IMR-90 (cell line): ENCODE data around the gene SERPING1. TPM values are rescaled to one million over a fixed set of nuclear protein-coding genes. Genes with fewer than 3 reads are reported as not detected.

Experiments
- ATAC-seq: fragments of 200-7000 bp; cut with Tn5 transposase; 2 replicates; pipeline ENCODE4 v1.9.1; 2020; ENCODE audit warnings: low read depth, mild to moderate bottlenecking, moderate library complexity
- BruUV-seq: library from RNA; stranded (reverse); fragments of 400-500 nt; replicated peaks from 2 replicates; lab custom pipeline; 2021; lab: Mats Ljungman, UMichigan
- CTCF ChIA-PET: fragments of 300-600 bp; formaldehyde crosslinking; extraction: SDS; loops from one replicate; lab custom pipeline; 2021; ENCODE audit warnings: antibody characterized with exemption; lab: Yijun Ruan, JAX
- POLR2A ChIA-PET: fragments of 300-600 bp; sonication (Branson Sonifier 250); formaldehyde crosslinking; loops from one replicate; lab custom pipeline; 2022; ENCODE audit warnings: antibody characterized with exemption; ENCODE audit not compliant: unreplicated experiment; lab: Charles Lee
- DNase-seq: peaks from one replicate; pipeline ENCODE4 v3.0.0; 2013
- H2AFZ ChIP-seq: replicated peaks from 2 replicates; pipeline ENCODE3; 2013; ENCODE audit warnings: low read length, mild to moderate bottlenecking; ENCODE audit not compliant: poor library complexity
- H2AK5ac ChIP-seq: 2 replicates; pipeline ENCODE4 v1.6.1; 2013; ENCODE audit warnings: low read depth, low read length, inconsistent platforms
- H2AK9ac ChIP-seq: replicated peaks from 2 replicates; pipeline ENCODE3; 2013; ENCODE audit warnings: mild to moderate bottlenecking, low read depth, low read length, moderate library complexity; ENCODE audit not compliant: poor library complexity
- H2BK120ac ChIP-seq: 2 replicates; pipeline ENCODE4 v1.6.1; 2013; ENCODE audit warnings: low read depth, low read length, inconsistent platforms
- H2BK15ac ChIP-seq: 3 replicates; pipeline ENCODE4 v1.6.1; 2013; ENCODE audit warnings: low read depth, low read length, inconsistent platforms
- H2BK20ac ChIP-seq: 2 replicates; pipeline ENCODE4 v1.6.1; 2013; ENCODE audit warnings: low read depth, mild to moderate bottlenecking, inconsistent platforms, low read length, moderate library complexity
- H2BK5ac ChIP-seq: 2 replicates; pipeline ENCODE4 v1.6.1; 2013; ENCODE audit warnings: mild to moderate bottlenecking, low read depth, low read length, inconsistent platforms; ENCODE audit not compliant: poor library complexity, severe bottlenecking
- H3K14ac ChIP-seq: replicated peaks from 2 replicates; pipeline ENCODE4 v1.6.1; 2013; ENCODE audit warnings: low read depth, low read length, inconsistent platforms
- H3K18ac ChIP-seq: 2 replicates; pipeline ENCODE4 v1.6.1; 2013; ENCODE audit warnings: low read depth, low read length, control low read depth
- H3K23ac ChIP-seq: 2 replicates; pipeline ENCODE4 v1.6.1; 2013; ENCODE audit warnings: low read depth, low read length, inconsistent platforms
- H3K27ac ChIP-seq: 2 replicates; pipeline ENCODE4 v1.5.1; 2013; ENCODE audit warnings: mild to moderate bottlenecking, control low read depth, low read length; ENCODE audit not compliant: insufficient read depth
- H3K27me3 ChIP-seq: 2 replicates; pipeline ENCODE4 v1.6.1; 2013; ENCODE audit warnings: low read length; ENCODE audit not compliant: control insufficient read depth, insufficient read depth
- H3K36me3 ChIP-seq: 2 replicates; pipeline ENCODE4 v1.6.1; 2013; ENCODE audit warnings: low read length, mixed read lengths; ENCODE audit not compliant: control insufficient read depth, insufficient read depth
- H3K4ac ChIP-seq: 2 replicates; pipeline ENCODE4 v1.6.1; 2013; ENCODE audit warnings: low read depth, low read length, inconsistent platforms
- H3K4me1 ChIP-seq: 2 replicates; pipeline ENCODE4 v1.6.1; 2013; ENCODE audit warnings: low read length, mixed read lengths; ENCODE audit not compliant: control insufficient read depth, insufficient read depth
- H3K4me2 ChIP-seq: 2 replicates; pipeline ENCODE4 v1.6.1; 2013; ENCODE audit warnings: low read depth, mild to moderate bottlenecking, control low read depth, low read length, moderate library complexity
- H3K4me3 ChIP-seq: 2 replicates; pipeline ENCODE4 v1.5.1; 2013; ENCODE audit warnings: low read depth, mild to moderate bottlenecking, control low read depth, low read length, moderate library complexity; ENCODE audit not compliant: insufficient read depth
- H3K56ac ChIP-seq: 2 replicates; pipeline ENCODE4 v1.6.1; 2013; ENCODE audit warnings: low read length, inconsistent platforms; ENCODE audit not compliant: insufficient read depth; ENCODE audit errors: extremely low read depth
- H3K79me1 ChIP-seq, 2 experiments: 2 replicates each; pipeline ENCODE4 v1.6.1; 2013; ENCODE audit warnings: low read length in 2 of 2, inconsistent platforms in 1 of 2, low read depth in 1 of 2
- H3K9ac ChIP-seq: 2 replicates; pipeline ENCODE4 v1.6.1; 2013; ENCODE audit warnings: low read depth, low read length, control low read depth
- H3K9me1 ChIP-seq: 2 replicates; pipeline ENCODE4 v1.6.1; 2013; ENCODE audit warnings: low read length, inconsistent platforms; ENCODE audit not compliant: insufficient read depth
- H3K9me3 ChIP-seq: 2 replicates; pipeline ENCODE4 v1.6.1; 2013; ENCODE audit warnings: low read length; ENCODE audit not compliant: control insufficient read depth, insufficient read depth
- H4K20me1 ChIP-seq: 2 replicates; pipeline ENCODE4 v1.6.1; 2013; ENCODE audit warnings: low read length, inconsistent platforms; ENCODE audit not compliant: insufficient read depth
- H4K5ac ChIP-seq: 2 replicates; pipeline ENCODE4 v1.6.1; 2013; ENCODE audit warnings: mild to moderate bottlenecking, low read depth, low read length, control low read depth
- H4K8ac ChIP-seq, 2 experiments: 2 replicates each; pipeline ENCODE4 v1.6.1; 2013; ENCODE audit warnings: low read depth in 2 of 2, low read length in 2 of 2, control low read depth in 1 of 2, inconsistent platforms in 1 of 2
- H4K91ac ChIP-seq: 2 replicates; pipeline ENCODE4 v1.6.1; 2013; ENCODE audit warnings: low read depth, low read length, inconsistent platforms; ENCODE audit not compliant: insufficient read depth
- BHLHE40 ChIP-seq: fragments of 150-350 bp; IDR thresholded peaks from 2 replicates; pipeline ENCODE4 v1.6.1; 2016; ENCODE audit warnings: mild to moderate bottlenecking, low read depth, low read length
- CEBPB ChIP-seq: IDR thresholded peaks from 2 replicates; pipeline ENCODE4 v1.6.1; 2012; ENCODE audit warnings: low read depth, low read length, improper control_type of control experiment
- MAZ ChIP-seq: IDR thresholded peaks from 2 replicates; pipeline ENCODE4 v1.6.1; 2012; ENCODE audit warnings: low read depth, mild to moderate bottlenecking, low read length, improper control_type of control experiment, moderate library complexity, borderline replicate concordance
- MXI1 ChIP-seq: IDR thresholded peaks from 2 replicates; pipeline ENCODE4 v1.6.1; 2012; ENCODE audit warnings: low read depth, mild to moderate bottlenecking, low read length, moderate library complexity, borderline replicate concordance
- SMC3 ChIP-seq: fragments of 150-350 bp; IDR thresholded peaks from 2 replicates; pipeline ENCODE4 v1.6.1; 2016; ENCODE audit warnings: low read depth, mild to moderate bottlenecking, antibody characterized with exemption, low read length, moderate library complexity
- WGBS, 2 experiments: methylation state at CpG; one replicate each; pipeline versions ENCODE4 v1.1.5 to v1.1.7; 2013; ENCODE audit warnings: missing lambda C conversion rate in 2 of 2; ENCODE audit not compliant: insufficient read length in 1 of 2; ENCODE audit errors: extremely low coverage in 2 of 2; 5-methylcytosine and 5-hydroxymethylcytosine counted together
- dilution Hi-C: fragments of 300-500 bp; cut with HindIII; formaldehyde crosslinking; loops from one replicate; pipeline ENCODE4 v1.14.3; 2018; ENCODE audit warnings: low sequenced_read_pairs; ENCODE audit not compliant: unreplicated experiment
- in situ Hi-C: fragments of 300-500 bp; cut with MboI; formaldehyde crosslinking; loops from 3 replicates; pipeline ENCODE4 v1.14.3; 2019; ENCODE audit warnings: low sequenced_read_pairs, inconsistent platforms, mixed read lengths
- intact Hi-C: fragments of 100-400 bp; cut with micrococcal nuclease; formaldehyde crosslinking; loops from 2 replicates; pipeline ENCODE4 v1.10.0; 2022
- polyA plus RNA-seq, 3 experiments: library from polyadenylated mRNA; depleted of rRNA; stranded (reverse); fragments of >200 nt; gene quantifications; 2 replicates each; pipeline ENCODE4 v1.2.3, GENCODE V29; 2012; ENCODE audit warnings: low replicate concordance in 1 of 3
- total RNA-seq: library from RNA; depleted of rRNA; stranded (reverse); fragments of >200 nt; gene quantifications from 2 replicates; pipeline ENCODE4 v1.2.3, GENCODE V29; 2012

Gene SERPING1
- total and polyA plus RNA-seq, 2 of the 4 experiments (the other 2 are of a cell fraction): 2.0 to 30.7 TPM

- Histone ChIP-seq H3K27ac (peak overlapping the region; percentile 57; the same call in 1 of the 2 replicates), H3K4me1 (peaks cover 11% of the 10 kb centered on the region), H2AK5ac (peak overlapping the region; percentile 53; the same call in 1 of the 2 replicates), H4K20me1 (0 out of 2 replicates have a peak, but pooled peaks cover 6% of the 10 kb centered on the region), H4K8ac (peak overlapping the region; percentile 4 to 74), H3K27me3 (no peaks in the 10 kb centered on the region), H2AK9ac (peak overlapping the region; percentile 89), H4K5ac (peak overlapping the region; percentile 75), H3K14ac (peak overlapping the region; percentile 53), H3K23ac (peak overlapping the region; percentile 30; the same call in 1 of the 2 replicates), H3K36me3 (no peaks in the 10 kb centered on the region), H3K4me3 (peak overlapping the region; percentile 80), H2BK120ac (peak overlapping the region; percentile 21; the same call in 1 of the 2 replicates), H3K9me3 (no peaks in the 10 kb centered on the region), H4K91ac (no peak overlapping the region), H2BK5ac (peak overlapping the region; percentile 2), H3K9ac (peak overlapping the region; percentile 75), H2BK15ac (no peak overlapping the region; the same call in 2 of the 3 replicates), H3K9me1 (peaks cover 4% of the 10 kb centered on the region; the same call in 1 of the 2 replicates), H2BK20ac (no peak overlapping the region), H3K79me1 (peaks cover 11 to 25% of the 10 kb centered on the region in 2 experiments; a peak in 3 of 4 replicates), H3K18ac (peak overlapping the region; percentile 7; the same call in 1 of the 2 replicates), H3K56ac (no peak overlapping the region), H2AFZ (peak overlapping the region; percentile 62), H3K4me2 (peak overlapping the region; percentile 98), H3K4ac (peak overlapping the region; percentile 34)
- in situ Hi-C loops (loop anchor here (5.0 kb wide), 1 partner anchor 76 kb away; no protein-coding TSS in a partner anchor), intact Hi-C loops (loop anchor here (5.0 kb wide), 1 partner anchor 236 kb away; no protein-coding TSS in a partner anchor), dilution Hi-C loops (no loop called here)
- TF ChIP-seq MXI1 (no peak), MAZ (no peak), CEBPB (no peak), SMC3 (no peak), BHLHE40 (no peak)
- DNase-seq (peak; percentile 63), ATAC-seq (peak; percentile 12; the same call in 1 of the 2 replicates)
- BruUV-seq: no TSS peak
- WGBS, 2 experiments: no CpG with 5 or more reads among the region's 4 CpGs
- ChIA-PET POLR2A (interaction anchor here (1.6 kb wide), 1 partner anchor 74 kb away, joined by 4 read pairs; no protein-coding TSS in a partner anchor), CTCF (interaction anchor here (1.3 to 2.2 kb wide), 2 partner anchors 78 kb away, joined by 4 to 12 read pairs; no protein-coding TSS in a partner anchor)
These were observed 31.2 kb upstream of the SERPING1 start for GRCh38 chr11:57566005-57566904.
